Stimulated activated CD8-positive, alpha-beta memory T cell treated with anti-CD3 and anti-CD28 coated beads, Interleukin-15, amount 100 ng/mL, for 4 hours (primary cell): ENCODE measurements around the gene NUP62CL.

Source experiments
- DNase-seq, 2 donors: peaks; one replicate each; pipeline ENCODE4 v3.0.0-alpha.2; 2020; ENCODE audit warnings: low read depth in 2 of 2

NUP62CL gene

DNA sequence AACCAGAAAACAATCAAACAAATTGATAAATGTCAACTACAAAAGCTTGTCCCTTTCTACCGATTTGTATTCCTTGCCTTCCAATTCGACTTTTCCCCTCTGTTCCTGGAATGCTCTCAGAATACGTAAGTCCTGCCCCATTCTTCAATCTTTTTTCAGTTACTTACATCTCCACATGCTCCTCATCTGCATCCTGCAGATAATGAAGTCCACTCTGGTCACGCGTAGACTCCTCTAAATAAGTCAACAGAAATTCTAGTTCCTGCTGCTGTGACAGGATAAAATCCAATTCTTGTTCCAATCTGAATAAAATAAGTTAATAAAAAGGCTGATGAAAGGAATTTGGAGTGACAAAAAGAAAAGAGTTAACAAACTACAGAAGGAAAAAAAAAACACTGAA is 53.2 kb downstream of the NUP62CL start:
- DNase-seq = no peak

GRCh38 chrX:107146670-107147069 is 59.6 kb downstream of the NUP62CL start:
- no peak for DNase-seq

- no peak for DNase-seq
These were observed 70.3 kb downstream of the NUP62CL start for GRCh38 chrX:107135965-107136307.

DNA sequence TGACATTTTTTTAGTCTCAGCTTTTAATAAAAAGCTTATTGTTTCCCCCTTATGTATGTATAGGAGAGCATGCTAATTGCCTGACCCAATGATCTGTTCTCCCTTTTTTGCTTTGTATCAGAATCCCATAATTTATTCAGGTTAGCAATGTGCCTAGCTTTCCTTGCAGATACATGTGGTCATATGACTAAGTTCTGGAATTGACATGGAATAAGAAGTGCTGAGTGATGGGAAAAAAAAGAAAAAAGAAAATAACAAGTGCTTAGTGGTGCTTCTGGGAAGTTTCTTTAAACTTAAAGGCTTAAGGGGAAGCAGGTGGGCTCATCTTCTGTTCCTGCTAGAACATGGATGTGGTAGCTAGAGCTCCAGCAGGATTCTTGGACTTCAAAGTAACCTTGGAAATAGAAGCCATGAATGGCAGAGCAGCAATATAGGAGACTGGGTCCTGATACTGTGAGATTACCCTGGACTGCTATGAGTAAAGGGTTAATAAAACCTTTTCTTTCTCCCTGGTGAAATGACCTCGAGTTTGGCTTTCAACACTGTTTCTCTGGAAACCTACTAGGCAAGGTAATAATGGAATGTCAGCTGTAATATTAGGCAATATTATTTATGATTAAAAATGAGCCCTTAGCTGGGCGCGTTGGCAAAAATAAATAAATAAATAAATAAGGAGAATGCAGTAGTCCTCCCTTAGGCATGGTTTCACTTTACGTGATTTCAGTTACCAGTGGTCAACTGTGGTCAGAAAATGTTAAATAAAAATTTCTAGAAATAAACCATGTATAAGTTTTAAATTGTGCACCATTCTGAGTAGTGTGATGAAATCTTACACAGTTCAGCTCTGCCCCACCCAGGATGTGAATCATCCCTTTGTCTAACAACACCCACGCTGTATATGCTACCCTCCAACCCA is 70.9 kb downstream of the NUP62CL start:
- DNase-seq = no peak

- no peak for DNase-seq
These were observed 82.5 kb downstream of the NUP62CL start for GRCh38 chrX:107123750-107124149.

- no peak for DNase-seq
These were observed 87.0 kb downstream of the NUP62CL start for GRCh38 chrX:107119283-107119682.

DNA sequence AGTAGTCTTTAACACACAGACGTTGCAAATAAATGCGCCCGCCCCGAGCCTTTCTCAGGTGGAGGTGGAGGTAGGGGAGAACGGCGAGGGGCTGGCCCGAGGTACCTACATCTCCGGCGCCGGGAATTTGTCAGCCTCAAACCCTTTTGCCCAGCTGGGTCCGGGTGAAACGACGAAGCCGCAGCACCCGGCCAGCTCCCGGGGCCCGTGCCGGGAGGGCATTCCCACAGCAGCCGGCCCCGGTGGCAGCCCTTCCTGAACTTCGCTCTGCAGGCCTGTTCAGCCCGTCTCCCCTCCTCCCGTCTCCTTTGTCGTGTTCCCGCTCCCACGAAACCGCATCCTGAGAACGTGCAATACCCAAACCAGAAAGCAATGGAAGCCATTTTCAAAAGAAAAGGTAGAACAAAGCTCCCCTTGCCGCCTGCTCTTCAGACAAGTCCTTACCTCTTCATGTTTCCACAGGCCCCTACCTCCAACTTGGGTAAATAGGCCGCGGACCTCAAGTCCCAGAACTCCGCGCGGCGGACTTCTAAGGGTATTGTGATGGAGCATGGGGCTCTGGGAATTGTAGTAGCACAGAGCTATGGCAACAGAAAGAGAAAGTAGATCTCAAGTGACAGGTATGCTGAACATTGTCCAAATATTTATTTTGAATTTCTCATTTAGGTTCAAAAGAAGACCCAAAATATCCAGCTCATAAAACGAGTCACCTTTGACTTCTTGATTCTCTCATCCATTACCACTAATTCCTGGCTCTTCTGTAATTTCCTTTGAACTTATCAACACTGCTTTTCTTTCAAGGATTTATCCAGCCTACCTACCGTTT is 87.7 kb downstream of the NUP62CL start, which contains the start of gene RBM41:
TSS of gene RBM41 (minus strand) at position 501 of the 826 bp plus-strand sequence. CDS start at position 452, 49 bp downstream.
- peak; percentile 23 to 46 for DNase-seq

DNA sequence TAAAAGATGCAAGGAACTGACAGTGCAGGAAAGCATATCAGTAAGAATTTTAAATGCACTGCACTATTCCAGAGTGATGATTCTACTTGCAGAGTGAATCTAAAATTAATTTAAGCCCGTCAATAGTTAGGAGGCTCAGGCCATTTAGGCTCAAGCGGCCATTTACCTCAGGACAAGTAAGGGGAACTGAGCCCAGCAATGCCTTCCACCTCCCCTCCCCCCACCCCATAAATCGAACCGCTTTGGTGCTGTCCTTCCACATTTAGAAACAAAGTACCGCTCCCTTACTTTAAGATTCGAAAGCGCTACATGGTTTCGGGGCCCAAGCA is 88.3 kb downstream of the NUP62CL start:
- DNase-seq = no peak

DNA sequence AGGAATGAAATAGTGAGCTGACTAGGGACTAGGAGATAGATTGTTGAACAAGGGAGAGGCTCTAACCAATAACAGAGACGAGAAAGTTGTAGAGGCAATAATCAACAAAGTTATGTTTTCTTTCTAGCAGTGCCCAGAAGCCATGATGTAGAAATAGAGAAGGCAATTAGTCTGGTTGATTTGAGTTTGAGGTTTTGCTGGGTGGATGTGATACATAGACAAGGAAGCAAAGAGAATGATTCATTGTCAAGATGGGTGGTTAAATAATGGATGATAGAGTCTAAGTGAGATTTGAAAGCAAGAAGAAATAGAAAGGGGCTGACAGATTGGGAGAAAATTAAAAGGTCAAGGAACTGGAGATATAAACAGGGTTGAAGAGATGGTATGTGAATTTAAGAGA is 98.8 kb downstream of the NUP62CL start:
- no peak for DNase-seq

GRCh38 chrX:107102980-107103379 is 103.3 kb downstream of the NUP62CL start:
- no peak for DNase-seq

DNA sequence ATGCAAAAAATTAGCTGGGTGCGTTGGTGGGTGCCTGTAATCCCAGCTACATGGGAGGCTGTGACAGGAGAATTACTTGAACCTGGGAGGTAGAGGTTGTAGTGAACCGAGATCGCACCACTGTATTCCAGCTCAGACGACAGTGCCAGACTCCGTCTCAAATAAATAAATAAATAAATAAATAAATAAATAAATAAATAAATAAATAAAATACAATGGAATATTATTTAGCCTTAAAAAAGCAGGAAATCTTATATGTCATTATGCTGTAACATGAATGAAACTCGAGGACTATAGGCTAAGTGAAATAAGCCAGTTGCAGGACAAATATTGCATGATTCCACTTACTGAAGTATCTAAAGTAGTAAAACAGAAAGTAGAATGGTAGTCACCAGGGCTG is 130.1 kb downstream of the NUP62CL start:
- DNase-seq = no peak
